Endothelial cell of umbilical vein (primary cell): ENCODE measurements around the gene MCIDAS. TPM values are rescaled to one million over a fixed set of nuclear protein-coding genes. Genes with fewer than 3 reads are reported as not detected.

Experiments
- BruUV-seq: library from RNA; stranded (reverse); fragments of 400-500 nt; replicated peaks from 2 replicates; lab custom pipeline; 2021; lab: Mats Ljungman, UMichigan
- CTCF ChIA-PET: fragments of 300-600, 350-600 bp; sonication (Branson Sonifier 250); formaldehyde crosslinking; loops from one replicate; lab custom pipeline; 2021; ENCODE audit warnings: antibody characterized with exemption, inconsistent platforms; lab: Charles Lee
- POLR2A ChIA-PET: fragments of 300-600, 350-600 bp; sonication (Branson Sonifier 250); formaldehyde crosslinking; loops from one replicate; lab custom pipeline; 2021; ENCODE audit warnings: antibody characterized with exemption, inconsistent platforms; lab: Charles Lee
- DNase-seq: peaks from one replicate; pipeline ENCODE4 v3.0.0-alpha.2; 2011; ENCODE audit warnings: low read depth, low spot score
- FAIRE-seq: peaks from 2 replicates; lab custom pipeline; 2011; peaks lifted over from hg19 to GRCh38; lab: Jason Lieb, UNC
- H2AFZ ChIP-seq: 2 replicates; pipeline ENCODE4 v1.6.0; 2012; ENCODE audit warnings: low read depth, low read length, control low read depth, inconsistent platforms
- H3K27ac ChIP-seq: 2 replicates; pipeline ENCODE4 v1.5.1; 2011; ENCODE audit warnings: low read depth, mild to moderate bottlenecking, control low read depth, low read length, moderate library complexity; ENCODE audit not compliant: insufficient read depth
- H3K27me3 ChIP-seq, 2 experiments: 2 replicates each; pipeline versions ENCODE4 v1.6.0 to v1.6.1; 2011; ENCODE audit warnings: low read length in 2 of 2, mixed read lengths in 1 of 2; ENCODE audit not compliant: control insufficient read depth in 2 of 2, insufficient read depth in 2 of 2
- H3K36me3 ChIP-seq, 2 experiments: 2 replicates in 1 of 2; 3 replicates in 1 of 2; pipeline ENCODE4 v1.5.1; 2011; ENCODE audit warnings: low read length in 2 of 2, mild to moderate bottlenecking in 1 of 2, moderate library complexity in 1 of 2; ENCODE audit not compliant: control insufficient read depth in 2 of 2, insufficient read depth in 2 of 2; ENCODE audit errors: extremely low read depth in 1 of 2
- H3K4me1 ChIP-seq: 3 replicates; pipeline ENCODE4 v1.5.1; 2011; ENCODE audit warnings: mild to moderate bottlenecking, low read length; ENCODE audit not compliant: control insufficient read depth, insufficient read depth; ENCODE audit errors: extremely low read depth
- H3K4me2 ChIP-seq: 2 replicates; pipeline ENCODE4 v1.6.1; 2011; ENCODE audit warnings: low read length, control low read depth, mixed read lengths; ENCODE audit not compliant: insufficient read depth
- H3K4me3 ChIP-seq, 3 experiments: fragments of 200-600 bp in 1 of 3; sonication (generic), shearing (Covaris generic) in 1 of 3; replicated peaks in 1 of 3; 2 replicates each; pipeline ENCODE4 v1.5.1; 2011 to 2016; ENCODE audit warnings: control low read depth in 3 of 3, low read length in 3 of 3, mild to moderate bottlenecking in 2 of 3, inconsistent platforms in 1 of 3, low read depth in 1 of 3, moderate library complexity in 1 of 3; ENCODE audit not compliant: insufficient read depth in 1 of 3
- H3K79me2 ChIP-seq: 2 replicates; pipeline ENCODE4 v1.6.0; 2012; ENCODE audit warnings: low read length, inconsistent platforms; ENCODE audit not compliant: control insufficient read depth, insufficient read depth
- H3K9ac ChIP-seq: replicated peaks from 2 replicates; pipeline ENCODE3; 2011; ENCODE audit warnings: low read length, control low read depth; ENCODE audit not compliant: insufficient read depth; ENCODE audit errors: extremely low read depth
- H3K9me1 ChIP-seq: replicated peaks from 3 replicates; pipeline ENCODE4 v1.6.0; 2011; ENCODE audit warnings: mild to moderate bottlenecking, low read length; ENCODE audit not compliant: control insufficient read depth, insufficient read depth; ENCODE audit errors: extremely low read depth
- H3K9me3 ChIP-seq: replicated peaks from 2 replicates; pipeline ENCODE4 v1.5.1; 2012; ENCODE audit warnings: low read length, inconsistent platforms; ENCODE audit not compliant: control insufficient read depth, insufficient read depth
- H4K20me1 ChIP-seq: replicated peaks from 2 replicates; pipeline ENCODE3; 2011; ENCODE audit warnings: mild to moderate bottlenecking, low read length; ENCODE audit not compliant: control insufficient read depth, insufficient read depth; ENCODE audit errors: extremely low read depth
- CTCF ChIP-seq, 2 donors: IDR thresholded peaks; 1 replicate in 1 of 2; 2 replicates in 1 of 2; pipeline ENCODE4 v1.5.1; 2011; ENCODE audit warnings: low read length in 2 of 2, mild to moderate bottlenecking in 2 of 2, moderate library complexity in 2 of 2, control low read depth in 1 of 2, inconsistent platforms in 1 of 2, low read depth in 1 of 2; ENCODE audit not compliant: insufficient read depth in 1 of 2; ENCODE audit errors: extremely low read depth in 1 of 2
- EZH2 ChIP-seq: IDR thresholded peaks from 2 replicates; pipeline ENCODE4 v1.6.1; 2012; ENCODE audit warnings: borderline replicate concordance, low read depth, mild to moderate bottlenecking, moderate library complexity, low read length, inconsistent platforms; ENCODE audit not compliant: severe bottlenecking
- FOS ChIP-seq: IDR thresholded peaks from 2 replicates; pipeline ENCODE4 v1.6.1; 2011; ENCODE audit warnings: mild to moderate bottlenecking, low read length, moderate library complexity, borderline replicate concordance; ENCODE audit not compliant: insufficient read depth
- GATA2 ChIP-seq: IDR thresholded peaks from 2 replicates; pipeline ENCODE4 v1.7.0; 2011; ENCODE audit warnings: low read depth, mild to moderate bottlenecking, moderate library complexity, mixed read lengths, low read length; ENCODE audit not compliant: insufficient read length, insufficient read depth
- JUN ChIP-seq: IDR thresholded peaks from 2 replicates; pipeline ENCODE4 v1.6.1; 2011; ENCODE audit warnings: borderline replicate concordance, low read depth; ENCODE audit not compliant: insufficient read length, insufficient read depth
- MAX ChIP-seq: IDR thresholded peaks from 2 replicates; pipeline ENCODE4 v1.6.1; 2011; ENCODE audit not compliant: insufficient read depth, insufficient read length
- MYC ChIP-seq: IDR thresholded peaks from one replicate; pipeline ENCODE4 v1.6.1; 2011; ENCODE audit warnings: mild to moderate bottlenecking, low read depth, low read length
- POLR2A ChIP-seq: IDR thresholded peaks from 2 replicates; pipeline ENCODE4 v1.6.1; 2012; ENCODE audit warnings: low read depth, mild to moderate bottlenecking, control low read depth, low read length
- POLR2AphosphoS5 ChIP-seq: IDR thresholded peaks from 2 replicates; pipeline ENCODE4 v1.6.1; 2012; ENCODE audit warnings: low read depth, mild to moderate bottlenecking, control low read depth, low read length, moderate library complexity; ENCODE audit not compliant: insufficient read depth
- dilution Hi-C: fragments of 300-500 bp; cut with MboI; formaldehyde crosslinking; loops from one replicate; pipeline ENCODE4 v1.15.0; 2019; ENCODE audit warnings: low sequenced_read_pairs; ENCODE audit not compliant: extremely low pct_ligation_motif_present
- intact Hi-C: fragments of 100-400 bp; cut with micrococcal nuclease; formaldehyde crosslinking; loops from one replicate; pipeline ENCODE4 v1.10.0; 2022
- polyA plus RNA-seq, 4 experiments: library from polyadenylated mRNA; depleted of rRNA in 3 of 4; stranded (reverse) in 3 of 4; unstranded in 1 of 4; fragments of >200 nt; gene quantifications; 2 replicates each; pipeline versions ENCODE4 v1.2.1 to v1.2.3, GENCODE V29; 2011 to 2012; ENCODE audit warnings: missing spikeins in 1 of 4
- total RNA-seq: library from RNA; stranded (reverse); gene quantifications from 2 replicates; pipeline ENCODE4 v1.2.3, GENCODE V29; 2021

The MCIDAS gene
- total and polyA plus RNA-seq, 2 donors (not counting 3 experiments of a cell fraction or from before 2014, with no cell fraction given), result not detected

- Histone ChIP-seq H3K4me3 (no peak overlapping the region), H4K20me1 (no peaks in the 10 kb centered on the region), H3K27ac (no peak overlapping the region), H3K9ac (no peak overlapping the region), H3K36me3 (no peaks in the 10 kb centered on the region), H3K9me1 (no peaks in the 10 kb centered on the region), H3K4me2 (no peak overlapping the region), H3K27me3 (peaks cover 11 to 25% of the 10 kb centered on the region in 2 experiments), H3K4me1 (no peaks in the 10 kb centered on the region), H3K9me3 (no peaks in the 10 kb centered on the region), H3K79me2 (no peaks in the 10 kb centered on the region), H2AFZ (no peak overlapping the region)
- dilution Hi-C loops (no loop called here), intact Hi-C loops (no loop called here)
- ChIA-PET CTCF (no interaction called here), POLR2A (no interaction called here)
- DNase-seq (no peak), FAIRE-seq (no peak)
- no TSS peak for BruUV-seq
- TF ChIP-seq POLR2A (no peak), FOS (no peak), EZH2 (no peak), MAX (no peak), JUN (no peak), POLR2AphosphoS5 (no peak), MYC (no peak), CTCF (IDR thresholded peaks at IDR 0.05; ENCODE audit: extremely low read depth in 1 of 2, insufficient read depth in 1 of 2, low read depth in 1 of 2, low read length in 2 of 2) (no peak), GATA2 (no peak)
Observed at GRCh38 chr5:55205001-55205400, 22.1 kb downstream of the MCIDAS start.
